ENCODE data around the gene MBP. TPM values are rescaled to one million over a fixed set of nuclear protein-coding genes. Genes with fewer than 3 reads are reported as not detected.

MBP gene
- total and polyA plus RNA-seq, 2 of the 13 experiments (the other 11 are each of a cell fraction or from before 2014, with no cell fraction given), result 5.0 to 8.5 TPM

GRCh38 chr18:77004555-77005380, 127.8 kb downstream of the MBP start:
- TF ChIP-seq ZNF709 (CRISPR knock-in tag; IDR thresholded peaks at IDR 0.05) (no peak), ZNF629 (CRISPR knock-in tag; conservative IDR thresholded peaks at IDR 0.05) (no peak)
- Histone ChIP-seq H3K9ac (ENCODE audit: insufficient read depth, low read depth, low read length) (no peak overlapping the region), H3K79me2 (ENCODE audit: insufficient read depth, low read length) (no peaks in the 10 kb centered on the region), H3K36me3 (replicated peaks in 1 of 2; ENCODE audit: control insufficient read depth in 1 of 2, insufficient read depth in 2 of 2, low read length in 2 of 2) (no peaks in the 10 kb centered on the region), H4K20me1 (ENCODE audit: insufficient read depth, low read length) (no peaks in the 10 kb centered on the region), H3K4me3 (replicated peaks in 1 of 3; ENCODE audit: insufficient read depth in 1 of 3, low read depth in 2 of 3, low read length in 3 of 3) (no peak overlapping the region), H3K27me3 (ENCODE audit: control insufficient read depth in 1 of 2, insufficient read depth in 2 of 2, low read length in 2 of 2) (no peaks in the 10 kb centered on the region; a peak in 1 of 5 replicates), H2AFZ (ENCODE audit: low read length) (no peak overlapping the region), H3K4me1 (ENCODE audit: insufficient read depth, low read length) (peaks cover 12% of the 10 kb centered on the region), H3K27ac (ENCODE audit: extremely low read length, insufficient read depth, low read length) (no peak overlapping the region), H3K4me2 (ENCODE audit: low read depth, low read length) (no peak overlapping the region), H3K9me3 (ENCODE audit: low read length) (no peaks in the 10 kb centered on the region)
- intact Hi-C loops (cut with micrococcal nuclease; ENCODE audit: unreplicated experiment), result loop anchor here (5.0 kb wide), 2 partner anchors 128 to 648 kb away; partner anchors contain the start of gene MBP
- POLR2A ChIA-PET, result no interaction called here
- DNase-seq (ENCODE audit: low spot score) (no peak), FAIRE-seq (no peak), ATAC-seq (no peak)
- 79% methylated on average over 14 of the region's 26 CpGs for WGBS (ENCODE audit: low lambda C conversion rate)
- in situ Hi-C loops (cut with HindIII; ENCODE audit: extremely low pct_ligation_motif_present, low pct_unique_long_range_greater_than_20kb), result loop anchor here (5.0 kb wide), 1 partner anchor 48 kb away; no protein-coding TSS in a partner anchor
- CTCF ChIA-PET (ENCODE audit: low intra/inter-chr PET ratio, low total read pairs), result no interaction called here
- BruUV-seq (replicated peaks), result no TSS peak

GRCh38 chr18:77003316-77003715, 129.3 kb downstream of the MBP start:
- H3K79me2 ChIP-seq (ENCODE audit: insufficient read depth, low read length), result no peaks in the 10 kb centered on the region
- no peak overlapping the region for H3K27ac ChIP-seq (ENCODE audit: extremely low read length, insufficient read depth, low read length)
- H3K9me3 ChIP-seq (ENCODE audit: low read length), result no peaks in the 10 kb centered on the region
- no peak overlapping the region for H3K9ac ChIP-seq (ENCODE audit: insufficient read depth, low read depth, low read length)
- no TSS peak for BruUV-seq (replicated peaks)
- FAIRE-seq (no peak), DNase-seq (ENCODE audit: low spot score) (no peak), ATAC-seq (no peak)
- no peaks in the 10 kb centered on the region for H3K36me3 ChIP-seq (replicated peaks in 1 of 2; ENCODE audit: control insufficient read depth in 1 of 2, insufficient read depth in 2 of 2, low read length in 2 of 2)
- POLR2A ChIA-PET, result no interaction called here
- H4K20me1 ChIP-seq (ENCODE audit: insufficient read depth, low read length), result no peaks in the 10 kb centered on the region
- 92% methylated on average over 7 of the region's 7 CpGs for WGBS (ENCODE audit: low lambda C conversion rate)
- TF ChIP-seq CCAR2 (optimal IDR thresholded peaks at IDR 0.05; ENCODE audit: low read depth, low read length) (no peak), PLSCR1 (CRISPR knock-in tag; IDR thresholded peaks at IDR 0.05; ENCODE audit: borderline replicate concordance) (no peak), ZNF558 (CRISPR knock-in tag; IDR thresholded peaks at IDR 0.05; ENCODE audit: borderline replicate concordance) (no peak), RBM39 (IDR thresholded peaks at IDR 0.05; ENCODE audit: low read depth, low read length, poor library complexity, severe bottlenecking) (no peak), ZNF280B (CRISPR knock-in tag; IDR thresholded peaks at IDR 0.05; ENCODE audit: borderline replicate concordance) (no peak), ZNF333 (CRISPR knock-in tag; IDR thresholded peaks at IDR 0.05; ENCODE audit: borderline replicate concordance) (no peak)
- peaks cover 12% of the 10 kb centered on the region for H3K4me1 ChIP-seq (ENCODE audit: insufficient read depth, low read length)
- H3K4me3 ChIP-seq (replicated peaks in 1 of 3; ENCODE audit: insufficient read depth in 1 of 3, low read depth in 2 of 3, low read length in 3 of 3), result no peak overlapping the region
- no peak overlapping the region for H3K4me2 ChIP-seq (ENCODE audit: low read depth, low read length)
- intact Hi-C loops (cut with micrococcal nuclease; ENCODE audit: unreplicated experiment), result loop anchor here (5.0 kb wide), 2 partner anchors 129 to 649 kb away; partner anchors contain the start of gene MBP
- in situ Hi-C loops (cut with HindIII; ENCODE audit: extremely low pct_ligation_motif_present, low pct_unique_long_range_greater_than_20kb), result loop anchor here (5.0 kb wide), 1 partner anchor 49 kb away; no protein-coding TSS in a partner anchor
- CTCF ChIA-PET (ENCODE audit: low intra/inter-chr PET ratio, low total read pairs), result no interaction called here
- H3K27me3 ChIP-seq (ENCODE audit: control insufficient read depth in 1 of 2, insufficient read depth in 2 of 2, low read length in 2 of 2), result no peaks in the 10 kb centered on the region; a peak in 1 of 5 replicates
- no peak overlapping the region for H2AFZ ChIP-seq (ENCODE audit: low read length)

All from HepG2 (cell line).